H1 (cell line): ENCODE measurements around the gene MACROD2. TPM values are rescaled to one million over a fixed set of nuclear protein-coding genes. Genes with fewer than 3 reads are reported as not detected.

Experiments
- CTCF ChIA-PET: fragments of 300-600 bp; sonication (Branson Sonifier 250); formaldehyde crosslinking; loops from one replicate; lab custom pipeline; 2021; ENCODE audit not compliant: partially characterized antibody; lab: Charles Lee
- POLR2A ChIA-PET: fragments of 300-600 bp; sonication (Branson Sonifier 250); formaldehyde crosslinking; loops from one replicate; lab custom pipeline; 2021; ENCODE audit warnings: inconsistent platforms; ENCODE audit not compliant: partially characterized antibody; lab: Charles Lee
- DNase-seq, 2 experiments: peaks; one replicate each; pipeline versions ENCODE4 v3.0.0 to v3.0.0-alpha.2; 2010 to 2022; ENCODE audit warnings: low spot score in 2 of 2, low read depth in 1 of 2, mixed read lengths in 1 of 2
- FAIRE-seq: peaks from 2 replicates; lab custom pipeline; 2011; peaks lifted over from hg19 to GRCh38; lab: Jason Lieb, UNC
- H2AFZ ChIP-seq: 2 replicates; pipeline ENCODE4 v1.8.1; 2012; ENCODE audit warnings: low read length, inconsistent platforms
- H2AK5ac ChIP-seq: 2 replicates; pipeline ENCODE4 v1.6.1; 2013; ENCODE audit warnings: low read depth, low read length
- H2BK120ac ChIP-seq: replicated peaks from 2 replicates; pipeline ENCODE3; 2013; ENCODE audit warnings: low read depth, low read length, inconsistent platforms
- H2BK12ac ChIP-seq: 2 replicates; pipeline ENCODE4 v1.6.1; 2013; ENCODE audit warnings: low read depth, low read length
- H2BK15ac ChIP-seq: 2 replicates; pipeline ENCODE4 v1.6.1; 2013; ENCODE audit warnings: low read length
- H2BK20ac ChIP-seq: 2 replicates; pipeline ENCODE4 v1.6.1; 2013; ENCODE audit warnings: low read length
- H2BK5ac ChIP-seq: 2 replicates; pipeline ENCODE4 v1.6.1; 2013; ENCODE audit warnings: low read depth, low read length
- H3K14ac ChIP-seq: 2 replicates; pipeline ENCODE4 v1.6.1; 2013; ENCODE audit warnings: inconsistent platforms; ENCODE audit not compliant: insufficient read length
- H3K18ac ChIP-seq: 2 replicates; pipeline ENCODE4 v1.6.1; 2013; ENCODE audit warnings: low read length; ENCODE audit errors: extremely low read depth
- H3K23ac ChIP-seq: 2 replicates; pipeline ENCODE4 v1.6.1; 2013; ENCODE audit warnings: inconsistent platforms; ENCODE audit not compliant: insufficient read length
- H3K23me2 ChIP-seq: 2 replicates; pipeline ENCODE4 v1.6.1; 2013; ENCODE audit warnings: low read depth, low read length
- H3K27ac ChIP-seq: 2 replicates; pipeline ENCODE4 v1.6.1; 2011; ENCODE audit warnings: low read depth, low read length, inconsistent platforms
- H3K27me3 ChIP-seq, 4 experiments: replicated peaks in 1 of 4; 1 replicate in 1 of 4; 2 replicates in 3 of 4; pipeline versions ENCODE4 v1.6.1 to v1.8.1; 2011 to 2013; ENCODE audit warnings: low read length in 3 of 4, mild to moderate bottlenecking in 3 of 4, inconsistent platforms in 2 of 4, mixed read lengths in 2 of 4, moderate library complexity in 1 of 4; ENCODE audit not compliant: control insufficient read depth in 3 of 4, insufficient read depth in 3 of 4; ENCODE audit errors: extremely low read depth in 1 of 4
- H3K36me3 ChIP-seq, 4 experiments: 2 replicates each; pipeline versions ENCODE4 v1.6.1 to v1.8.1; 2011 to 2013; ENCODE audit warnings: mild to moderate bottlenecking in 4 of 4, low read length in 3 of 4, moderate library complexity in 2 of 4, control low read depth in 1 of 4, inconsistent platforms in 1 of 4; ENCODE audit not compliant: insufficient read depth in 4 of 4, control insufficient read depth in 2 of 4
- H3K4ac ChIP-seq: replicated peaks from 2 replicates; pipeline ENCODE3; 2013; ENCODE audit warnings: low read length, low read depth, mixed read lengths, inconsistent platforms; ENCODE audit not compliant: insufficient read length
- H3K4me1 ChIP-seq, 4 experiments: replicated peaks in 1 of 4; 1 replicate in 1 of 4; 2 replicates in 3 of 4; pipeline versions ENCODE4 v1.6.1 to v1.8.1; 2011 to 2013; ENCODE audit warnings: low read length in 3 of 4, inconsistent platforms in 2 of 4, mixed read lengths in 1 of 4; ENCODE audit not compliant: insufficient read depth in 4 of 4, control insufficient read depth in 3 of 4
- H3K4me2 ChIP-seq, 2 experiments: 2 replicates each; pipeline versions ENCODE4 v1.6.1 to v1.8.1; 2011 to 2013; ENCODE audit warnings: low read depth in 2 of 2, low read length in 2 of 2, control low read depth in 1 of 2, inconsistent platforms in 1 of 2, mild to moderate bottlenecking in 1 of 2; ENCODE audit not compliant: insufficient read depth in 1 of 2
- H3K4me3 ChIP-seq, 4 experiments: fragments of 200-600, 300-600 bp in 1 of 4; sonication (generic), shearing (Covaris generic), sonication (Bioruptor Twin) in 1 of 4; 2 replicates each; pipeline versions ENCODE4 v1.5.1 to v1.8.1; 2011 to 2016; ENCODE audit warnings: low read length in 4 of 4, low read depth in 3 of 4, control low read depth in 2 of 4, inconsistent platforms in 2 of 4, mild to moderate bottlenecking in 2 of 4, mixed read lengths in 1 of 4, moderate library complexity in 1 of 4; ENCODE audit not compliant: insufficient read depth in 2 of 4; ENCODE audit errors: extremely low read depth in 1 of 4
- H3K56ac ChIP-seq: replicated peaks from 2 replicates; pipeline ENCODE3; 2013; ENCODE audit warnings: low read depth, mild to moderate bottlenecking, mixed read lengths, low read length, inconsistent platforms; ENCODE audit not compliant: insufficient read length
- H3K79me1 ChIP-seq: 2 replicates; pipeline ENCODE4 v1.6.1; 2013; ENCODE audit warnings: low read depth, low read length, control low read depth
- H3K79me2 ChIP-seq, 2 experiments: 2 replicates each; pipeline versions ENCODE4 v1.6.1 to v1.8.1; 2012 to 2013; ENCODE audit warnings: low read length in 2 of 2, mild to moderate bottlenecking in 2 of 2, inconsistent platforms in 1 of 2; ENCODE audit not compliant: insufficient read depth in 2 of 2, control insufficient read depth in 1 of 2
- H3K9ac ChIP-seq, 4 experiments: replicated peaks in 1 of 4; 1 replicate in 1 of 4; 2 replicates in 3 of 4; pipeline versions ENCODE4 v1.6.1 to v1.8.1; 2011 to 2013; ENCODE audit warnings: low read depth in 3 of 4, low read length in 3 of 4, control low read depth in 2 of 4, mild to moderate bottlenecking in 2 of 4, moderate library complexity in 2 of 4, inconsistent platforms in 1 of 4; ENCODE audit errors: extremely low read depth in 1 of 4
- H3K9me3 ChIP-seq, 2 experiments: 2 replicates each; pipeline versions ENCODE4 v1.6.1 to v1.8.1; 2012 to 2013; ENCODE audit warnings: mild to moderate bottlenecking in 2 of 2, moderate library complexity in 2 of 2, control low read depth in 1 of 2, inconsistent platforms in 1 of 2, low read depth in 1 of 2, low read length in 1 of 2, mixed read lengths in 1 of 2; ENCODE audit not compliant: insufficient read depth in 2 of 2
- H4K20me1 ChIP-seq, 2 experiments: replicated peaks in 1 of 2; 2 replicates each; pipeline versions ENCODE3 to v1.8.1; 2011 to 2013; ENCODE audit warnings: inconsistent platforms in 2 of 2, low read length in 2 of 2, mild to moderate bottlenecking in 1 of 2; ENCODE audit not compliant: insufficient read depth in 2 of 2, control insufficient read depth in 1 of 2
- H4K5ac ChIP-seq: 2 replicates; pipeline ENCODE4 v1.6.1; 2013; ENCODE audit warnings: low read length, low read depth, mixed read lengths, inconsistent platforms; ENCODE audit not compliant: insufficient read length
- H4K8ac ChIP-seq: 2 replicates; pipeline ENCODE4 v1.8.0; 2013; ENCODE audit warnings: mild to moderate bottlenecking, moderate library complexity, low read length, inconsistent platforms; ENCODE audit not compliant: insufficient read depth; ENCODE audit errors: extremely low read depth
- H4K91ac ChIP-seq: replicated peaks from 2 replicates; pipeline ENCODE3; 2013; ENCODE audit warnings: low read length, mixed read lengths, inconsistent platforms; ENCODE audit not compliant: insufficient read length
- HDAC2 ChIP-seq, 2 experiments: fragments of 300-600 bp in 1 of 2; sonication (generic) in 1 of 2; IDR thresholded peaks; 2 replicates each; pipeline ENCODE4 v1.6.1; 2011 to 2012; ENCODE audit warnings: low read depth in 2 of 2, low read length in 2 of 2, mild to moderate bottlenecking in 2 of 2, moderate library complexity in 2 of 2, borderline replicate concordance in 1 of 2, inconsistent platforms in 1 of 2
- WGBS, 2 experiments: shearing (Covaris generic) in 1 of 2; methylation state at CpG; one replicate each; pipeline versions ENCODE4 v1.1.6 to v1.1.7; 2013 to 2015; ENCODE audit warnings: low lambda C conversion rate in 2 of 2, mixed read lengths in 2 of 2, inconsistent platforms in 1 of 2, low coverage in 1 of 2, missing lambda C conversion rate in 1 of 2; ENCODE audit not compliant: insufficient replicate concordance in 2 of 2, insufficient coverage in 1 of 2, insufficient read length in 1 of 2; ENCODE audit errors: extremely low coverage in 1 of 2, missing lambda C conversion rate in 1 of 2; 5-methylcytosine and 5-hydroxymethylcytosine counted together
- polyA plus RNA-seq, 7 experiments: library from polyadenylated mRNA; depleted of rRNA in 3 of 7; stranded (reverse) in 5 of 7; unstranded in 2 of 7; fragments of >200 nt in 5 of 7; fragments of 200-250 nt in 2 of 7; gene quantifications; 1 replicate in 5 of 7; 2 replicates in 1 of 7; 4 replicates in 1 of 7; pipeline versions ENCODE4 v1.2.1 to v1.2.3, GENCODE V29; 2011 to 2013; ENCODE audit warnings: missing spikeins in 2 of 7, mixed read lengths in 2 of 7
- total RNA-seq: library from RNA; stranded (reverse); fragmentation: NEBNext Ultra II Directional; extraction: Animal tissue kit (Norgen Biotek cat#: 25700); gene quantifications from 2 replicates; pipeline ENCODE4 v1.2.1, GENCODE V29; 2021

The MACROD2 gene
- total and polyA plus RNA-seq, 2 of the 8 experiments (the other 6 are each of a cell fraction or from before 2014, with no cell fraction given), result 0.70 to 3.9 TPM

DNA sequence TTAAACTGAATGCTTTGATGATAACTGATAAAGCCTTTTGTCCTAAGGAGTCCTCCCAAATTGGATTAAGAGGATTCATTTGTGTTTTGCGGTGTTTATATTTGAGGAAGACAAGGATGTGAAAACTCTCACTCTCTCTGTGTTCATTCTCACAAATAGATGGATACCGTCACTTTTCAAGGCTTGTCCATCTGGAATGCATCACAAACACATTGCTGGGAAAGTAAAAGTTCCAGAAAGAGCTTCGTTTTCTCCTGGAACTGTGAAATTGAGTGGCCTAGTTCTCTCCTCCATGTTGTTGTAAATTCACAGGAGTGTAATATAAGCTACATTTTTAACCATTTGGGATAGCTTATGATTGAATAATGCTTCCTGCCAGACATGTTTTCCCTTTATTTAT, 923.7 kb downstream of the MACROD2 start:
- no peak overlapping the region for H3K27ac ChIP-seq

More for the DNA sequence above, 923.7 kb downstream of the MACROD2 start:
- Histone ChIP-seq H3K4me1 (peaks cover 0 to 8% (median 0%) of the 10 kb centered on the region in 4 experiments; a peak in 4 of 7 replicates), H3K9ac (no peak overlapping the region), H3K36me3 (no peaks in the 10 kb centered on the region), H2BK15ac (no peak overlapping the region), H2BK12ac (no peak overlapping the region), H3K23me2 (peaks cover 1% of the 10 kb centered on the region; the same call in 1 of the 2 replicates), H3K4me3 (no peak overlapping the region), H2BK5ac (no peak overlapping the region), H3K56ac (no peak overlapping the region), H3K14ac (no peak overlapping the region), H2AK5ac (no peak overlapping the region), H2BK120ac (no peak overlapping the region), H3K4me2 (0 out of 4 replicates have a peak overlapping the region, but pooled peaks of 1 of the 2 experiments have one; percentile 15), H4K20me1 (no peaks in the 10 kb centered on the region), H2AFZ (peak overlapping the region; percentile 17), H3K79me1 (no peaks in the 10 kb centered on the region; the same call in 1 of the 2 replicates), H3K27me3 (no peaks in the 10 kb centered on the region), H3K79me2 (no peaks in the 10 kb centered on the region), H4K8ac (no peak overlapping the region), H3K18ac (no peak overlapping the region), H4K5ac (no peak overlapping the region), H3K4ac (no peak overlapping the region), H4K91ac (no peak overlapping the region), H2BK20ac (no peak overlapping the region), H3K9me3 (no peaks in the 10 kb centered on the region), H3K23ac (no peak overlapping the region)
- no peak for TF ChIP-seq HDAC2 (IDR thresholded peaks at IDR 0.05; ENCODE audit: borderline replicate concordance in 1 of 2, low read depth in 2 of 2, low read length in 2 of 2)
- 89% methylated on average over 3 of the region's 3 CpGs; no CpG with 5 or more reads in 1 of the 2 experiments for WGBS, 2 experiments
- ChIA-PET CTCF (no interaction called here), POLR2A (no interaction called here)
- FAIRE-seq (no peak), DNase-seq (no peak)
